GM19397 (cell line): Measurements from ENCODE around the gene SLC38A2.
A peak's percentile ranks its signal among the peaks of the same experiment; 100 is the strongest.
"Not testable (repeated sequence)": the region's sequence is repeated elsewhere in the genome, so short reads cannot be mapped to it uniquely, and the experiment has no call there.

Source experiments
- ATAC-seq: cut with Tn5 transposase; IDR thresholded peaks from one replicate; pipeline ENCODE4 v1.9.1; 2021; ENCODE audit warnings: mild to moderate bottlenecking, moderate library complexity; ENCODE audit not compliant: unreplicated experiment

SLC38A2 gene

GRCh38 chr12:46372544-46373300, at the start of gene SLC38A2:
SLC38A2 (minus strand) TSS chr12:46372773; CDS start chr12:46371293, 1,480 bp downstream.
- peak; percentile 88 for ATAC-seq

- no peak for ATAC-seq
These were observed 47.1 kb upstream of the SLC38A2 start for GRCh38 chr12:46419675-46420074.

- ATAC-seq, result no peak
These were observed 43.0 kb upstream of the SLC38A2 start for GRCh38 chr12:46415552-46415951.

DNA sequence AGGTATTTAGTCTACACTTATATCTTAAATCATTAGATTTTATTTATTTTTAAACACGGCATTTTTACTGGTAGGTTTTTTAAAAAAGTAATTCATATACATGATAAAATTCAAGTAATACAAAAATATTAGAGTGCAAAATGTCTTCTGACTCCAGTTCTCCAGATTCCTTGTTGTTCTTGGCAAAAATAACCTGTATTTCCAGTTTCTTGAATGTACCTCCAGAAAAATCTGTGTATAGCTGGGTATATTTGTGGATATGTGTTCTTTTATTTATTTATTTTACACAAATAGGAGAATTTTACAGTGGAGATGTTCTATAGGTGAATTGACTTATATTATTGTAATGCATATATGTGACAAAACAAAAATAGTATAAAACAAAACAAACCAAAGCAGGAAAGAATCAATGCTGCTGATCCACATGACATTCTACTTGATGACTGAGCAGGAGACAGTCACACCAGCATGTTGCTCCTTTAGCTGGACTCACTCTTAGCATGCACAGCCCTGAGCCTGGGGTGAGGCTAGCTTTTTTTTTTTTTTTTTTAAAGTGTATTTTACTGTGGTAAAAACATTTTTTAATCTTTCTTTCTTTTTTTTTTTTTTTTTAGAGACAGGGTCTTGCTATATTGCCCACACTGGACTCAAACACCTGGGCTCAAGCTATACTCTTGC, 42.2 kb upstream of the SLC38A2 start:
- ATAC-seq, result no peak

DNA sequence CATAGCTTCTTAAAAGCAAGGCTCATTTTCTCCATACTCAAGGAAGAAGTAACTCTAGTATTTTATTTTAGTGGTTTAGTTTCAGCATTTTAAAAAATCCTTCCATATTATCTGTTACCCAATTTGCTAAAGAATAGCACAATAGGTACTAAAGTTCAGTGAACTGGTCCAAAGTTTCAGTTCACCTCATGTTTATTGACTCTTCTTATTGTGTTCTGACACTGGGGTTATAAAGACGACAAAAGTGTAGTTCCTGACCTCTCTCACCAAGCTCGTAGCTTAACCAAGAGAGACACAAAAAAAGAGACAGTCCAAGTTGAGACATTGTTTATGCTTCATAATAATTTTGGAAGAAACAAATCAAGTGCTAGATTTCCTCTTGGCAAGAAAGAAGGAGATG, 40.8 kb upstream of the SLC38A2 start:
- ATAC-seq, result no peak

DNA sequence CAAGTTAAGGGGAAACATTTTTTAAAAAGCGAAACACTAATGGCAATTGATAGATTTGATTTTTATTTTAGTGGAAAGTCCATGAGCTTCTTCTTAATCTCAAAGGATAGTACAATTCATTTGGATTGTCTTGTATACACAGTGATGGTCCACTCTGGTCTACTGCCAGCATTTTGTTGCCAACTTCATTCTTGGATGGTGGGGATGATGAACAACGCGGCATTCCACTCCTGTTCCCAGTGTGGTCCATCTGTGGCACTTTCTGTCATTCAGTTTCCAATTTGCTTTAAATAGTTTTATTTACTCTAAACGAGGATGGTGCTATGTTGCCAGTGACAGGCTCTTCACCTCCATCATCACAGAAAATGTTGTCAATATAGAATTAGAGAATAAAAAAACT, 40.3 kb upstream of the SLC38A2 start:
- no peak for ATAC-seq

DNA sequence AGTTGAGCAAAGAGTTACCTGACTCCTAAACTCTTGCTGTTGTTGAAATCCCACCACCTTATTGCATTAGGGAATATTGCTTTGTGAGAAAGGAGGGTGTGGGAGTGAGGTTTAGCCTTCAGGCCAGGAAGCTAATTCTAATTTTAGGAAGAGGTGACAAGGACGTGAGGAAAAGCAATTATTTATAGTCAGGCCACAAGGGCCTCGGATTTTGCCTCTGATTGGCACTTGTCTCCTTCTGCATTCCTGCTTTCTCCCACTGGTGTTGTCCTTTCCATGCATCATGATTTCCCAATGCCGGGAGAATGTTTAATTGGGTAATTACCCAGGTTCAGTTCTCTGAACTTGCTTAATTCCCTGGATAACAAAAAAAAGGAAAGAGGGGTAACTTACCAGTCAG, 37.9 kb upstream of the SLC38A2 start:
- no peak for ATAC-seq

GRCh38 chr12:46409974-46410373, 37.4 kb upstream of the SLC38A2 start:
- ATAC-seq, result no peak

GRCh38 chr12:46409342-46409741, 36.8 kb upstream of the SLC38A2 start:
- ATAC-seq, result no peak

DNA sequence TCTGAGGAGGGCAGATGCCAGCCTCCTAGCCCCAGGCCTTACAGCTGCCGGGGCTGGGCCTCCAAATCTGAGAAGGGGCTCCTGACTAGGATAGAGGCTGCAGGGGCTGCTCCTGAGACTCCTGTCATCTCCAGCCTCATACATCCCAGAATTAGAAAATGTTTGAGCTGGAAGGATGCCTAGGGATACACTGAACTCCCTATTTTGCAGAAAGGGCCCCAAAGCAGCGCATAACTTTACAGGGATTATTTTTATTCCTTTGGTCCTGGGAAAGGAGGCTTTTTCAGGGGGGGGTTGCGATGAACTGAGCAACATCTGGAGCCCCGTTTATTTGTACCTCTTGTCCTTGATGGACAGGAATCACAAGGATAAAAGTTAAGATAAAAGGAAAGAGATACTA, 35.9 kb upstream of the SLC38A2 start:
- no peak for ATAC-seq

GRCh38 chr12:46407361-46407760, 34.8 kb upstream of the SLC38A2 start:
- no peak for ATAC-seq

- no peak for ATAC-seq
These were observed 33.9 kb upstream of the SLC38A2 start for GRCh38 chr12:46406352-46407027.

DNA sequence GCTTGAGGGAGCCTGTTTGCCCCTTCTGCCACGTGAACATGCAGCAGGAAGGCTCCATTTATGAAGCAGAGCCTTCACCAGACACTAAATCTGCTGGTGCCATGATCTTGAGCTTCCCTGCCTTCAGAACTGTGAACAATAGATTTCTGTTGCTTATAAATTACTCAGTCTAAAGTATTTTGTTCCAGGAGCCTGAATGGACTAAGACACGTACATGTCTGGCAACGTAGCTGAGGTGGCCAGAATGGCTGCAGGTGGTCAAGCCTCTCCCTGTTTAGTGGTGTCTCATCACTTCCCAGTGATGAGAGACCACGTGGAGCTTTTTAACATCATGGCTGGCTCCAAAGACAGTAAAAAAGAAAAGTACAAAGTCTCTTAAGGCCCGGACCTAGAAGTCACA, 32.2 kb upstream of the SLC38A2 start:
- no peak for ATAC-seq

DNA sequence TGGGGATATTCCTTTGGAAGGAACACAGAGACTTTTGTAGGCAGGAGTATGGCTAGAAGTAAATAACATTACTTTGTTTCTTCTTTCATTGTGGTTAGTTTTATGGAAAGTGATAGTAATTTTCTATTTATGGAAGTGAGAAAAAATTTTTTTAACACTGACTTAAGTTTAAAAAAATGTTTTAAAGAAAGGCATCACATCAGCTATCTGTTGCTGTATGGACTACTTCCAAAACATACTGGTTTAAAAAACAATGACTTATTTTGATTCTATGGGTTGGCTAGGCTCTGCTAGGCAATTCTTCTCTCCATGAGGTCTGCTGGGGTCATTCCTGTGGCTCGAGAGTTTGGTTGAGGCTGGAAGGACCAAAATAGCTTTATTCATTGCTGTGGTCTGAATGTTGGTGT, 31.7 kb upstream of the SLC38A2 start:
- no peak for ATAC-seq

- ATAC-seq, result no peak
These were observed 31.1 kb upstream of the SLC38A2 start for GRCh38 chr12:46403719-46404070.

DNA sequence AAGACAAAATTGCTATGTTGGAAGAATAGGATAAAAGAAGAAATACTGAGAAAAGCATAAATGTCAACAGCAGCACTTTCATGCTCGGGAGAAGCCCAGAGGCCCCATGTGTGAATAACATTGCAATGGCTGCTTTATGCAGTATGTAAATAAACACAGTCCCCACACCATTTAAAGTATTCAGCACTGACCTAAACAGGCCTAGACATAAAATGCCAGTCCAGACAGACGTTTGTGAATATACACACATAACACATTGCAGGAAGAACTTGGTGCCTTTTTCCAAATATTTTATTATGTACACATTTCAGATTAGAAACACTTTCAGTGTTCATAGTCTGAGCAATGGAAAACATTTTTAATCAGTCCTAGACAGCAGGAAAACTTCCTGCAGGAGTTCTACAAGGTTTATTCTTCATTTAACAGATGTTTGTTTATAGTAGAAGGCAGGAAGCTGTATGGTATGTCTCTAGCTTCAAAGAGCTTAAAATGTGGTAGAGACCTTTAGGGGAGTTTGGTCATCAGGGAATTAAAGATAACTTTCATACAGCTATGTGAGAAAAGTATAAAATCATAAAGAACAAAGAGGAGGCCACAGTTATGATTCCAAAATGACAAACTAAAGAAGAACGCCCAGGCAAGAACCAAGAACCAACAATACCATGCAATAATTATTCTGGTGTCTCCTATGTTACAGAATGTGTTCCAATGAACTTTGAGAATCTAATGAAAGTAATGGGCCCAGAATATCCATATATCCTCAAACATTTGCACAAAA, 30.6 kb upstream of the SLC38A2 start:
- no peak for ATAC-seq

DNA sequence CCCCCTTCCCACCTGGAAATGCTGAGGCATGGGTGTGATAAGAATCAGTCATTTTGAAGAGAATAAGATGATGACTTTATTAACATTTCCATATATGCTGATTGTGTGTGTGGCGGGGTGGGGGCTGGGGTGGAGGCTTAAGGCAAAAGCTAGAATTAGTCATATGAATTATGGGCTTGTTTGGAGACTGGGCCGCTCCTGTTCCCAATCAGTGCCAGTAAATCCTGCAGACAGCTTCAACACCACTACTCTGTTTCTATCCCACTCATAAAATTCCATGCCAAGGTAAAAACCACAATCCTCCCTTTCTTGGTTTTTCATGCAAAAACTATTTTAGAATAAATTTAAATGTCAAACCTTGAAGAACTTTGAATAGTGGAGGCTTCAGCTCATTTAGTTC, 29.9 kb upstream of the SLC38A2 start:
- ATAC-seq, result no peak

GRCh38 chr12:46401662-46402061, 29.1 kb upstream of the SLC38A2 start:
- ATAC-seq, result no peak

- ATAC-seq, result no peak
These were observed 27.8 kb upstream of the SLC38A2 start for GRCh38 chr12:46400406-46400805.

- not testable (repeated sequence) for ATAC-seq
These were observed 27.1 kb upstream of the SLC38A2 start for GRCh38 chr12:46399461-46400248.
